Measurements from ENCODE around the gene NAPA.

NAPA gene

DNA sequence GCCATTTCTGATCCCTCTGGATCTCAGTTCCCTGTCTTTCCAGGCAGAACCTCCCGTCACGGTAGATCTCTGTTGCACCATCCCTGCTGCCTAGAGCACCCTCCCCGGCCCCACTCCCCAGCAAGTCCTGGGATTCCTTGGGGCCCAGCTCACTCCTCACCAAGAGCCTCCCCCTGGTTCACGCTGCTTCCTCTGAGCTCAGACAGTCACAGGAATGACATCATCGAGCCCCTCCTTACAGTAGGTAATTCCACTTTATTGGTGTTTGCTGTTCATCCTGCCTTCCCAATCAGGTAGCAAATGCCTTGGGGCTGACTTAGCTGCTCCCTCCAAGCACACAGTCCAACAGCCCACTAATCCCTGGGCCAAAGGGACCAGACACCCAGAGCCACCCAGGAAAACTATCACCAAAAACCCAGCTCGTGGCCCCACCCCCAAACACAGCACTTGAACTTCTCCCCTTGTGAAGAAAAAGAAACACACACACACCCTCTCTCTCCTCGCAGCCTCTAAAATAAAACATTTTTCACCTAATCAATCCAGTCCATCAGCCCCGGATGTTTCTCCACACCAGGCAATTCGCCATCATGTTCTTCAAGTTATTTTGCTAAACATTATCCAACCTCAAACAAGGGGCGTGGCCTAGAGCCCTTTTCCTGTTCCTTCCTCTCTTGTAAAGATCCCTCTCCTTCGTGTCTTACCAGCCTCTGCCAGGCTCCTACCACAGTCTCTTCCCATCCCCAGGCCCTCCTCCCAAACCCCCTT lies 2.5 kb downstream of the NAPA start:
- TF ChIP-seq GATA2 (IDR thresholded peaks at IDR 0.05; ENCODE audit: low read depth, low read length): no peak
- TF ChIP-seq GATA3 (IDR thresholded peaks at IDR 0.05; ENCODE audit: low read depth, low read length): no peak

DNA sequence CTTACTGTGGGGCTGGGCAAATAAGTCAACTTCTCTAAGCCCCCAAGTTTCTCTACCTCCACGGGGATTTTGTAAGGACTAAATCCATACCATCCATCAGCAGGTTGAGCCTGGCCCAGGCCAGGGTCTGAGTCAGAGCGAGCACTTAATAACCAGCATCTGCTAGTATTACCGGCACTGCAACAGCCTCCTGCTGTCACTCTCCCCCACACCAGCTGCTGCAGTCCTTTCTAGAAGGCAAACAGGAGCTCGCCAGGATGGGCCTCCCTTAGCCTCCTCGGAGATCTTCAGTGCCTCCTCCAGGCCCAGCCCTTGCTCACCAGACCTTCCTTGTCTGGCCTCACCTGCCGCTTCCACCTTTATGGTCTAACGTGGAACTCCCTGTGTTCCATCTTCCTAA lies 3.2 kb downstream of the NAPA start:
- TF ChIP-seq GATA3 (IDR thresholded peaks at IDR 0.05; ENCODE audit: low read depth, low read length) (no peak), GATA2 (IDR thresholded peaks at IDR 0.05; ENCODE audit: low read depth, low read length) (no peak)

DNA sequence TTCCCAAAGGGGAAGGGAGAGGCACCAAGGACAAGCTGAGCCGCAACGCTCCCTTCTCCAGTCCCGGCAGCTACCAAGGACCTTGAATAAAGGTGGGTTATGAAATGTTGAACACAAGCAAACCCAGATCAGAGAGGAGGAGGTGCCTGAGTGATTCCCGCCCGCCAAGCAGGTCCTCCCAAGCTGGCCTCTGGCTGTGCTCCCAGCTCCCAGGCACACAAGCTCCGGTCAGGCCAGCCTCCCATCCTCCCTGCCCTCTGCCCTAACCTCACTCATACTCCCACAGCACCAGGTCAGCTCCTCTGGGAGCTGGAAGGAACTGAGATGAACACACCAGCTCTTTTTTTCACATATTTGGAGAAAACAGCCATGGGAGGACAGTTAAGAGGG lies 3.7 kb downstream of the NAPA start:
- TF ChIP-seq GATA2 (IDR thresholded peaks at IDR 0.05; ENCODE audit: low read depth, low read length): no peak
- no peak for TF ChIP-seq GATA3 (IDR thresholded peaks at IDR 0.05; ENCODE audit: low read depth, low read length)

DNA sequence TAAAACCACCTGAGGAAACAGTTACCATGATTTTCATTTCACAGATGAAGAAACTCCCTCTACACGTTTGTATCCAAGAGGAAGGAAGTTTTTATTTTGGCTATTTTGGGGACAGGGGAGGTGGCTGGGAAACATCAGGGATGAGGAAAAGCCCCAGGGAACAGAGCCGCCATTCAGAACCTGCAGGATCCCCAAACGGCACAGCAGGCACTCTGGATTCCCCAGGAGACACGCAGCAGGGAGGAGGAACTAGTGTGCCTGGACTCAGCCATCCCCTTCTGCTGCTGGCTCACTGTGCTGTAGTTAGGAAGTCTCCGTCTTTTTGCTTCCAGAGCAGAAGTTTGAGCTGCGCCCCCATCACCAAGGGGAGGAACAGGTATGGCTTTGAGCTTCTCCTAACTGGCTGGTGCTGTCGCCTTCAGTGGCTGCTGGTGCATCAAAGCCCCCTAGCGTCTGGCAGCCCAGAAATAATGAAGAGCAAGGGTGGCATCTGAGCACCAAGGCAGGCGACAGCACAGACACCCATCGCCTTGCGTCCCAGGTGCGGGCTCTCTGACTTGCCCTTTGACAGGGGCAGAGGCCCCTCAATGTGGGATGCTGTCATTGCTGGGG lies 4.2 kb downstream of the NAPA start:
- TF ChIP-seq GATA2 (IDR thresholded peaks at IDR 0.05; ENCODE audit: low read depth, low read length) (no peak), GATA3 (IDR thresholded peaks at IDR 0.05; ENCODE audit: low read depth, low read length) (no peak)

DNA sequence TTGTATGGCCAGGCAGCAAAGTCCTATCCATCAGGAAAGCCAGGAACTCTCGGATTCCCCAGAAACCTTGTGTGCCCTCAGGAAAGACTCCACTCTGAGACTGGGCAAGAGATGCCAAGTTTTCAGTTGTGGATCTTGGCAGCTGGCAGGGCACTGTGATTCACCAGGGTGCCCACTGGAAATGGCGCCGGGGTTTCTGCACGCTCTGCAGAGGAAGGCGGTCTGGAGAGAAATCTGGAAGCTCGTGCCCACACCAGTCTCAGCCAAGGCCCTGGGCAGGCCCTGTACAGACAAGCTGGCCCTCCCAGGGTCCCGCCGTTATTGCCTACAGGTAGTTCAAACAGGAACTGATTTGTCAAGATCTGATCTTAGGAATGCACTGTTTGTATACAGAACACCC lies 4.9 kb downstream of the NAPA start:
- no peak for TF ChIP-seq GATA3 (IDR thresholded peaks at IDR 0.05; ENCODE audit: low read depth, low read length)
- no peak for TF ChIP-seq GATA2 (IDR thresholded peaks at IDR 0.05; ENCODE audit: low read depth, low read length)

DNA sequence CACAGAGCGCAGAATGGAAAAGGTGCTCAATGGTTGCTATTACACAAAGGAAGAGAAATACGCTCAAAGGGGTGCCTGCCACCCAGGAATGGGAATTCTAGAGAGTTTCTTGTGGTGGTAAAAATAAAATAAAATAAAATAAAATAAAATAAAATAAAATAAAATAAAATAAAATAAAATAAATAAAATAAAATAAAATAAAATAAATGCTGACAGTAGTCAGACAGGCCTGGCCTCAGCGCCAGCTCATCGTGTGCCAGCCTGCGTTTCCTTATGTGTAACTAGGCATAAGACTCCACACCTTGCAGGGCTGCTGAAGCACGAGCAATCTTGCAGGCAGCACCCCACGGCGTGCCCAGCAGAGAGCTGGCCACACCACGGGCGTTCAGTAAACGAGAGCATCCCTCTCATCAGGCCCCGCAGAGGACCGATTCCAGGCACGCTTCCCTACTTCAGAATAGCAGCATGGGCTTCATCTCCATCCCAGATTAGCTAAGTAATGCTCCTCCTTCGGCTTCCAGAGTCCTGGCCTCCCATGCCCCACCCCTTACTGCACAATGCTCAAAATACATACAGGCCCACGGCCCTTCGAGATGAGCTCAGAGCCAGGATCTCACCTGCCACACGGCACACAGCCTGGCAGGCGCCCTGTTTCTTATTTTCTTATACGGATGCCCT lies 5.6 kb downstream of the NAPA start:
- TF ChIP-seq GATA3 (IDR thresholded peaks at IDR 0.05; ENCODE audit: low read depth, low read length) (no peak), GATA2 (IDR thresholded peaks at IDR 0.05; ENCODE audit: low read depth, low read length) (no peak)

DNA sequence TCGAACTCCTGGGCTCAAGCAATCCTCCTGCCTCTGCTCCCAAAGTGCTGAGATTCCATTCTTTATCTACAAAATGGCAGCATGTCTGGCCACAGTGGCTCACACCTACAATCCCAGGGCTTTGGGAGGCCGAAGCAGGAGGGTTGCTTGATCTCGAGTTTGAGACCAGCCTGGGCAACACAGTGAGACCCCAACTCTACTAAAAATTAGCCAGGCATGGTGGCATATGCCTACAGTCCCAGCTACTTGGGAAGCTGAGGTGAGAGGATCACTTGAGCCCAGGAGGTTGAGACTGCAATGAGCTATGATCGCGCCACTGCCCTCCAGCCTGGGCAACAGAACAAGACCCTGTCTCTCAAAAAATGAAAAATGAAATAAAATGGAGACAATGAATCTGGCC lies 6.1 kb downstream of the NAPA start:
- TF ChIP-seq GATA3 (IDR thresholded peaks at IDR 0.05; ENCODE audit: low read depth, low read length) (no peak), GATA2 (IDR thresholded peaks at IDR 0.05; ENCODE audit: low read depth, low read length) (no peak)

DNA sequence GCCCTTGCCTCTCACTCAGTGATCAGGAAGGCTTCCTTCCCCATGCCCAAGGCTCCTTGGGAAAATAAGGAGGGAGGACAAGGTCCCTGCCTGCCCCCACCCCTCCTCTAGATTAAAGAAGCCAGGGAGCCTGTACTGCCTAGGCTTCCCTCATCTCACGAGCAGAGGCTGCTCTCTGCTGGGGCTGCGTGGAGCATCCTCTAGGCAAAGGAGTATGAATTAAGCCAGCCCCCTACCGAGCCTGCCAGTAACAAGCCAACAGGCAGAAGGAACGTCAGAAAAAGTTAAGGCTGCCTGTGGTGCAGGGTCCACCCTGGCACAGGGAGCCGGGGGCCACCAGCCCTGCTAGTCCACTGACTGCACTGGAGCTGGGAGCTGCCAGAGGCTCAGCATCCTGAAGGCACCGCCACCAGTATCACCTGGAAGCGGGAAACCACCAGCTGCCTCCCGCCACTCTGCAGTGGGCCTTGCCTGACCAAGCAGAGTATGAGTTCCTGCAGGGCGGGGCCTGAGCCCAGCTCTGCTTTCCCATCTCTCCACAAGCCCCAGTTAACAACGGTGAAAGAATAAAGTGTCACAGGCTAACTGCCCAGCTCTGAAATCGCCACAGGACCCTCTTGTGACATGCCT lies 6.8 kb downstream of the NAPA start:
- no peak for TF ChIP-seq GATA2 (IDR thresholded peaks at IDR 0.05; ENCODE audit: low read depth, low read length)
- no peak for TF ChIP-seq GATA3 (IDR thresholded peaks at IDR 0.05; ENCODE audit: low read depth, low read length)

DNA sequence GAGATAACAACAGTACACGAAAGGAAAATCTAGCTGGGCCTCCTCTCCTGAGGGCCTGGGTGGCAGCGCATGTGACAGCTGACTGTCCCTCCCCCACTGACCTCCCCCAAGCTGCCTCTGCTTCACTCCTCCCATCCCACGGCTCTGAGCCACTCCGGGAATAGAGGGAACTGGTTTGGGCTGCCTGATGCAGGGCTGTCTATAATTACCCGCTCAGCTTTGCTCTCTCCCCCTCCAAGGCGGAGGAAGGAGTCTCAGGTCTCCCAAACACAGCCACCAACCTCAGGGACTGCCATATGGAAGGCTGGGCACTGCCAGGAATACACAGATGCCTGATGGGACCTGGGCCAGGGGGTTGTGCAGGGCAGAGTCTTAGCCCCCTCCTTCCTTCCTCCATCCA lies 7.9 kb downstream of the NAPA start:
- TF ChIP-seq GATA2 (IDR thresholded peaks at IDR 0.05; ENCODE audit: low read depth, low read length) (no peak), GATA3 (IDR thresholded peaks at IDR 0.05; ENCODE audit: low read depth, low read length) (no peak)

DNA sequence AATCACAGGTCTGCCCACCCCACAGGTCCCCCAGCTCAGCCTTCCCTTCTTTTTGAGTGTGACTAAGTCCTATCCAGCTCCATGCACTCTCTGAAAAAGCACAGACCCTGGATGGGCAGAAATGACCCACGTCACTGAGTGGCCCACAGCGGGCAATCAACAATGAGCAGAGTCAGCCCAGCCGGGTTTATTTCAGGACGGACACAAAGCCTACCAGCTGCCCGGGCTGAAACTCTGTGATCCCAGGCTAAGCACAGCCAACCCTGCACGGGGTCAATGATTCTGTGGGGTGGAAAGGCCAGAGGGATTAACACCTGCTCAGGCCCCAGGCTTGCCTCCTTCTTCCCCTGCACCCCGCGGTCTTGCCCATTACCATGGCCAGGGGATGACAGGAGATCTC lies 8.4 kb downstream of the NAPA start:
- TF ChIP-seq GATA3 (IDR thresholded peaks at IDR 0.05; ENCODE audit: low read depth, low read length) (no peak), GATA2 (IDR thresholded peaks at IDR 0.05; ENCODE audit: low read depth, low read length) (no peak)

DNA sequence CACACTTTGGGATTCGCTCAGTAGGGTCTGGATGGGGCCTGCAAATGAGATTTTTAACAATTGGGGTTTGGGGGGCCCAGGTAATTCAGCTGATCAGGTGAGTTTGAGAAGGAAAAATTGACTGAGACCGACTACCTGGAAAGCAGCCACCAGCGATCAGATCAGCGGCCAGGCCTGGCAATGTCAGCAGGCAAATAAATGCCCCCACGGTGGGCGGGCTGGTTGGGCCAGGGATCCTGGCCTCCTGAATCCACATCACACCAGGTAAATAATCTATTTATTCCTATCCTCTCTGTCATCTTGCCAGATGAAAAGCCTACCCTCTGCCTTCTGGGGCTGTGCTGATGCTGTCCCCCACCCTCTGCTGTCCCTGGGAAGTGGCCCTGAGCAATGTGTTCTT lies 9.4 kb downstream of the NAPA start:
- TF ChIP-seq GATA2 (IDR thresholded peaks at IDR 0.05; ENCODE audit: low read depth, low read length): no peak
- TF ChIP-seq GATA3 (IDR thresholded peaks at IDR 0.05; ENCODE audit: low read depth, low read length): no peak

DNA sequence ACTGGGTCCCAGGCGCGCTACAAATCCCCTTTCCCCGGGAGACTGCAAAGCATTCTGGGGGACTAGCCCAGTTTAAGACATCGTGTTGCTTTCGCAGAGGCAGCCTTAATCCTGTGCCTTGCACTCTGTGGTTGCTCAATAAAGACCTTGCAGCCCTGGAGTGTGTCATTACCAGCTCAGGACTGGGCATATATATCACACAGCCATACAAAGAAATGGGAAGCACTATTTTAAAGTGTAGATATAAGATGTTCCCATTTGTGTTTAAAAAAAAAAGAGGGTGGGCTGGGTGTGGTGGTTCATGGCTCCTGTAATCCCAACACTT lies 11.1 kb downstream of the NAPA start:
- TF ChIP-seq GATA3 (IDR thresholded peaks at IDR 0.05; ENCODE audit: low read depth, low read length) (no peak), GATA2 (IDR thresholded peaks at IDR 0.05; ENCODE audit: low read depth, low read length) (no peak)

DNA sequence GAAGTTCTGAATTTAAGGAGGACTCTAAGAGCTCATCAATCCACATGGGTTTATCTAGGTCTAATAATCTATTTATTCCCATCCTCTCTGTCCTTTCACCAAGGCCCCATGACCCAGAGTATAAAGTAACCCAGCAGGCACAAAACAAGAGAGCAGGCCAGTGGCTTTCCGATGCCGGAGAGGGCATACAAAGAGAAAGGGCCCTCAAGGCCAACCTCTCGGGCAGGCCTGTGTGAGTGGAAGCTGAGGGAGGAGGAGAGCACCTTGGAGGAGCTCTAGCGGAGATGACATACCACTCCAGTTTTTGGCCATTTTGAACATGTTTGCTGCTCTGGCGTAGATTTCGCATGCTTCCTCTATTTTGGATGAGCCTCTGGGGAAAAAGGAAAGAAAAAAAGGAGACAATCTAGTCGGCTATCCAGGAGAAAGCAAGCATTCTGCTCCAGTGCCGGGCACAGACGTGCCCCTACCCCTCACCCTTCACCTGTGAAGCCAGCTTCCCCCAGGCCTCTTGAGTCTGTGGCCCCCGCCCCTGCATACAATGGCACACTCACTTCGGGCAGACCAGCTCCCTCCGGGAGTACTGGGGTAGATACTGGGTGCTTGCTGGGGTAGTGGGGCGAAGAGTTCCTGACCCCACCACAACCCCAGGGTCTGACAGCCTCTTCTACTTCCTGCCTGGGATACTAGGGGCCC lies 11.6 kb downstream of the NAPA start:
- TF ChIP-seq GATA3 (IDR thresholded peaks at IDR 0.05; ENCODE audit: low read depth, low read length): no peak
